Right atrium auricular region (tissue), 2 donors: ENCODE results near the gene TAAR1. TPM values are rescaled to one million over a fixed set of nuclear protein-coding genes. Genes with fewer than 3 reads are reported as not detected.
"Not testable (repeated sequence)": the region's sequence is repeated elsewhere in the genome, so short reads cannot be mapped to it uniquely, and the experiment has no call there.

Source experiments
- DNase-seq: peaks from one replicate; pipeline ENCODE4 v3.0.0-alpha.2; 2019; ENCODE audit warnings: low spot score
- H3K27ac ChIP-seq, 2 donors: fragments of 200-600 bp; sonication (generic); 1 replicate in 1 of 2; 2 replicates in 1 of 2; pipeline ENCODE4 v1.5.1; 2016 to 2019
- H3K27me3 ChIP-seq, 2 donors: fragments of 200-600 bp; sonication (generic); one replicate each; pipeline versions ENCODE4 v1.5.1 to v1.6.0; 2017 to 2019
- H3K36me3 ChIP-seq: fragments of 200-600 bp; sonication (generic); one replicate; pipeline ENCODE4 v1.5.1; 2016
- H3K4me1 ChIP-seq, 2 donors: fragments of 200-600 bp; sonication (generic); one replicate each; pipeline versions ENCODE4 v1.5.1 to v1.6.0; 2017 to 2019
- H3K4me3 ChIP-seq, 2 donors: fragments of 200-600 bp; sonication (generic); 1 replicate in 1 of 2; 2 replicates in 1 of 2; pipeline ENCODE4 v1.5.1; 2017 to 2019; ENCODE audit warnings: mild to moderate bottlenecking in 1 of 2, moderate library complexity in 1 of 2
- H3K9me3 ChIP-seq, 2 donors: fragments of 200-600 bp; sonication (generic); one replicate each; pipeline ENCODE4 v1.5.1; 2019
- CTCF ChIP-seq, 2 donors: fragments of 200-600 bp; sonication (generic); IDR thresholded peaks; one replicate each; pipeline ENCODE4 v1.5.1; 2019; ENCODE audit warnings: antibody characterized with exemption in 2 of 2
- total RNA-seq, 2 donors: library from RNA; depleted of rRNA; stranded (reverse); fragments of >200 nt; gene quantifications; one replicate each; pipeline ENCODE4 v1.1.0, GENCODE V29; 2016

The TAAR1 gene
- total RNA-seq, 2 donors from 2014 or later, result not detected

DNA sequence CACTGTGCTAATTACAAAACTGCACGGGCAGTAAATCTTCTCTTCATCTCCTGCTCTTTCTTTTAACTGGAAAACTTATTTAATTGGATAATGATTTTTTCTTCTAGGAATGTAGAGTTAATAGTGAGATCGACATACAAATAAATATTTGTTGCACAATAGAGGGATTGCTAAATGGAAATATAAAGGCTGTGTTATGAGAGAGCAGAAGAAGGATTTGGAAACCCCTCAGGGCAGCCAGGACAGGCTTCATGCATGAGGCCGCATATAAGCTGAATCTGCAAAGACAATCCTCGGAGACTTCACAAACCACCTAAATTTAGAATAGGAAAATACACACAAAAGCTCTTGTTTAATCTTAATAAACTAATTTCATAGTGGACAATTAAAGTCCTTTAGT is 2.9 kb upstream of the TAAR1 start:
- no peak for TF ChIP-seq CTCF (IDR thresholded peaks at IDR 0.05)

DNA sequence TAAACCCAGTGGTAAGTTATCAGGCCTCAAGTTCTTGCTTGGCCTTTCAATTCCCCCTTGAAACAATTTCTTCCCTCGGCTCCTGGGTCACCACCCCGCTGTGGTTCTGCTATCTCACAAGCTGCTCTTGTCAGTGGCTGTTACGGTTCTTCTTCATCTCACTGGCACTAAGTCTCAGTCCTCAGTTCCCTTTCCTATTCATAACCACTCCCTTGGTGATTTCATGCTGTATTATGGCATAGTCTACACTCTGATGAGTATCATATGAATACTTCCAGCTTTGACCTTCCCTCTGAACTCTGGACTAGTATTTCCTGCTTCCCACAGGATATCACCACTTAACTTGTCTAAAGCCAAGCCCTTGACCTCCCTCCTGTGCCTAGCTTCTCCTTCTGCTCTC is 7.9 kb downstream of the TAAR1 start:
- DNase-seq, result no peak
- Histone ChIP-seq H3K27ac (no peak overlapping the region), H3K27me3 (no peaks in the 10 kb centered on the region), H3K4me3 (no peak overlapping the region), H3K9me3 (no peaks in the 10 kb centered on the region), H3K4me1 (no peaks in the 10 kb centered on the region), H3K36me3 (no peaks in the 10 kb centered on the region)
- TF ChIP-seq CTCF (IDR thresholded peaks at IDR 0.05), result no peak

More for the DNA sequence above, 2.9 kb upstream of the TAAR1 start:
- DNase-seq, result no peak
- H3K4me3 ChIP-seq, result no peak overlapping the region
- H3K9me3 ChIP-seq, result no peaks in the 10 kb centered on the region
- H3K4me1 ChIP-seq, result no peaks in the 10 kb centered on the region
- H3K27me3 ChIP-seq, result no peaks in the 10 kb centered on the region
- H3K36me3 ChIP-seq, result no peaks in the 10 kb centered on the region
- no peak overlapping the region for H3K27ac ChIP-seq

DNA sequence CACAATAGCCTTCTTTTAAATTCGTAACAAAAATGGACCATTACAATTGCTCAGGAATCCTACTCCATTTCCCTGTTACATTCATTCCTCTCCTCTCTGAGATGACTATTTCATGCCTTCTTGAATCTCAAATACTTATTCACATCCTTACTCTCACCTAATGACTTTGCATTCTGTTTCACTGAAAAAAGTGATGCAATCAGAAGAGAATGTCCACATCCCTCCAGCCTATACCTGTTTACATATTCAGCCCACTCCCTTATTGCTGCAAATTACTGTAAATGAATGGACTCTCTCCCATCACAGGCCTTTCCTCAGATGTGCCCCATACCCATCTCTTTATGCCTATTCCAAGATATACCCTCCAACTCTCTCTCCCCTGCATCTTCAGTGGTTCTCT is 8.6 kb downstream of the TAAR1 start:
- H3K4me1 ChIP-seq, result no peaks in the 10 kb centered on the region
- H3K4me3 ChIP-seq, result no peak overlapping the region
- TF ChIP-seq CTCF (IDR thresholded peaks at IDR 0.05), result no peak
- DNase-seq, result no peak
- no peak overlapping the region for H3K27ac ChIP-seq
- no peaks in the 10 kb centered on the region for H3K36me3 ChIP-seq
- no peaks in the 10 kb centered on the region for H3K27me3 ChIP-seq
- H3K9me3 ChIP-seq, result no peaks in the 10 kb centered on the region

DNA sequence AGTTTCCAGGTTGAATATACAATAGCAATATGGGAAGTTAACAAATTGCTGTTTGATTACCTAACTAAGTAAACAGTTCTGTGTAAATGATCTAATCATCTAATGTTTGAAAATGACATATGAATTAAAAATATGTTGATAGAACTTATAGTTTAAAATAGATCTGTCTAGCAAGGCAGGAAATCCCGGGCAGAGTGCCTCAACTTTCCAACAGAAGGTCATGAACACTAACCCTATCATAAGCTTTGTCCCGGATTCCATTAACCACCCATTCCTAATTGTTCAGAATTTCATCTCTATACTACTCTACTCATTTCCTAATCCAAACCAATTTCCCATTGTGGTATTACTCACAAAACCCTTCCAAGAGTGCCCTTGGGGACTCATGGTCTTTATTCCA is 10.2 kb downstream of the TAAR1 start:
- TF ChIP-seq CTCF (IDR thresholded peaks at IDR 0.05), result no peak
- H3K27ac ChIP-seq, result no peak overlapping the region
- DNase-seq, result no peak
- no peaks in the 10 kb centered on the region for H3K9me3 ChIP-seq
- H3K27me3 ChIP-seq, result no peaks in the 10 kb centered on the region
- H3K4me1 ChIP-seq, result no peaks in the 10 kb centered on the region
- H3K4me3 ChIP-seq, result no peak overlapping the region
- no peaks in the 10 kb centered on the region for H3K36me3 ChIP-seq

- no peak overlapping the region for H3K4me3 ChIP-seq
- H3K27ac ChIP-seq, result no peak overlapping the region
- no peak for TF ChIP-seq CTCF (IDR thresholded peaks at IDR 0.05)
- no peaks in the 10 kb centered on the region for H3K9me3 ChIP-seq
- H3K36me3 ChIP-seq, result no peaks in the 10 kb centered on the region
- no peaks in the 10 kb centered on the region for H3K27me3 ChIP-seq
- H3K4me1 ChIP-seq, result no peaks in the 10 kb centered on the region
- no peak for DNase-seq
Observed at GRCh38 chr6:132648356-132648755, 10.6 kb downstream of the TAAR1 start.

GRCh38 chr6:132643547-132643946 is 15.4 kb downstream of the TAAR1 start:
- no peaks in the 10 kb centered on the region for H3K9me3 ChIP-seq
- no peak overlapping the region for H3K4me3 ChIP-seq
- H3K27ac ChIP-seq, result no peak overlapping the region
- no peak for TF ChIP-seq CTCF (IDR thresholded peaks at IDR 0.05)
- H3K27me3 ChIP-seq, result no peaks in the 10 kb centered on the region
- H3K36me3 ChIP-seq, result no peaks in the 10 kb centered on the region
- no peaks in the 10 kb centered on the region for H3K4me1 ChIP-seq
- DNase-seq, result no peak

- not testable (repeated sequence) for H3K27ac ChIP-seq, H3K36me3 ChIP-seq, H3K27me3 ChIP-seq, DNase-seq, H3K9me3 ChIP-seq, H3K4me3 ChIP-seq, H3K4me1 ChIP-seq
Observed at GRCh38 chr6:132637135-132637534, 21.8 kb downstream of the TAAR1 start.

DNA sequence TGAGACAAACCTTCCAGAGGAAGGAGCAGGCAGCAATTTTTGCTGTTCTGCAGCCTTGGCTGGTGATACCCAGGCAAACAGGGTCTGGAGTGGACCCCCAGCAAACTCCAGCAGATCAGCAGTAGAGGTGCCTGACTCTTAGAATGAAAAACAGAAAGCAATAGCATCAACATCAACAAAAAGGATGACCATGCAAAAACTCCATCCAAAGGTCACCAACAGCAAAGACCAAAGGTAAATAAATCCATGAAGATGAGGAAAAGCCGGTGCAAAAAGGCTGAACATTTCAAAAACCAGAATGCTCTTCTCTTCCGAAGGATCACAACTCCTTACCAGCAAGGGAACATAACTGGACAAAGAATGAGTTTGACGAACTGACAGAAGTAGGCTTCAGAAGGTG is 23.1 kb downstream of the TAAR1 start:
- not testable (repeated sequence) for H3K4me1 ChIP-seq, H3K27ac ChIP-seq, DNase-seq, H3K27me3 ChIP-seq, H3K36me3 ChIP-seq, H3K9me3 ChIP-seq, H3K4me3 ChIP-seq

GRCh38 chr6:132635288-132635687 is 23.7 kb downstream of the TAAR1 start:
- not testable (repeated sequence) for H3K4me3 ChIP-seq, H3K9me3 ChIP-seq, H3K27me3 ChIP-seq, DNase-seq, H3K27ac ChIP-seq, H3K4me1 ChIP-seq, H3K36me3 ChIP-seq
